NCI-H345 (cell line): Measurements from ENCODE around the gene SERTAD2.

Source experiments
- DNase-seq: peaks from one replicate; lab custom pipeline; 2025; lab: John Stamatoyannopoulos, UW

Gene SERTAD2

GRCh38 chr2:64581777-64582539, 71.8 kb downstream of the SERTAD2 start:
- no peak for DNase-seq
